ENCODE results near the gene SLC25A33.

SLC25A33 gene

DNA sequence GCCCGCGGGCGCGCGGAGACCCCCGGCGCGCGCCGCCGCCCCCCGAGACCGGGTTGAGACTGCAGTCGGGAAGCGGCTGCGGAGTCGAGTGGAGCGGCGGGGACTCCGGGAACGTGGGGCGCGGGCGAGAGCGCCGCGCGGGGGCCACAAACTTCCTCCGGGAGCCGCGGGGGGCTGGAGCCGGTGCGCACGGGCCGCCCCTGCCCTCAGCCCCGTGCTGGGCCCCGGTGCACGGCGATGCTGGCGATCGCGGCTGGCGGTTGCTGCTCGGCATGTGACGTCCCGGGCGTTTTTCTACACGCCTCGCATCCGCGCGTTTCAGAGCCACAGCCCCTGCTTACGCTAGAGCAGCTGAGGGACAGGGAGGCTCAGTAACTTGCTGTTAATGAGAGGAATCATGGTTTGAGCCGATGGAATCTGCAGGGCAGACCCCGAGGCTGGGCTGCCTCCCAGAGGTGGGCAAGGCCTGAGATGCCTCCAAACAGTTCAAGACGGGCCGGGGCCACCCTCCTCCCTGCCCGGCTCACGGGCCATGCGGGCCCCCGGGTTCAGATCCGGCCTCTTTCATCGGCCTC is 50.0 kb downstream of the SLC25A33 start:
- no peak for DNase-seq

GRCh38 chr1:9589719-9590157 is 50.5 kb downstream of the SLC25A33 start:
- no peak for DNase-seq

- DNase-seq = no peak
These were observed 50.9 kb downstream of the SLC25A33 start for GRCh38 chr1:9590201-9590600.

DNA sequence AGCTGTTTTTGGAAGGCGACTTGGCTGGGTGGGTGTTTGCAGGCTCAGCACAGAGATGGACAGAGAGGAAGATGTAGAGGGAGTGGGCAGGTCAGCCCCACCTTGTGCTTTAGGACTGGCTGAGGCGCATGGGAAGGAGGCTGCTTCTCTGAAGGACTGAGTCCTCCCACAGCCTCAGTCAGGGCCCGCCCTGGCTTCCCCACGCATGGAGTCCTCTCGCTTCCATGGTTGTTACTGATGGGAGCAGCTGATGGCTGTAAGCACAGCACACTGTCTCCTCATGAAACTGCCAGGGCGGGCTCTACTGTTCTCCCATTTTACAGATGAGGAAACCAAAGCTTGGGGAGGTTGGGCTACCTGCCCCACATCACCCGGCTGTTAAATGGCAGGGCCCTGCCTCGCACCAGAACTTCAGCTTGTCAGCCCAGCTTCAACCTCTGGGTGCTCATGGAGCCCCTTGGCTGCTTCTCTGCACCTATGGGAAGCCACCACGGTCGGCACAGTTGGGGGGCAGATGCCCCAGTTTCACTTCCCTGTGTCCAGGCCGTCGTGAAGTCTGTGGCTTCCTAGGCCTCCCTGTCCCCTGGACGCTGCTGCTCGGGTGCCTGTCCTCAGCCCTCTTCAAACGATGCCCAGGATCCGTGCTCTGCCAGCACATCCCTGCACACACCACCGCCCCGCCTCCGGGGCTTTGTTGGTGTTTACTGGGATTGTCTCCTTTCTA is 51.8 kb downstream of the SLC25A33 start:
- DNase-seq = no peak

GRCh38 chr1:9591669-9592509 is 52.6 kb downstream of the SLC25A33 start:
- DNase-seq = no peak

GRCh38 chr1:9592510-9593075 is 53.3 kb downstream of the SLC25A33 start:
- DNase-seq = no peak

DNA sequence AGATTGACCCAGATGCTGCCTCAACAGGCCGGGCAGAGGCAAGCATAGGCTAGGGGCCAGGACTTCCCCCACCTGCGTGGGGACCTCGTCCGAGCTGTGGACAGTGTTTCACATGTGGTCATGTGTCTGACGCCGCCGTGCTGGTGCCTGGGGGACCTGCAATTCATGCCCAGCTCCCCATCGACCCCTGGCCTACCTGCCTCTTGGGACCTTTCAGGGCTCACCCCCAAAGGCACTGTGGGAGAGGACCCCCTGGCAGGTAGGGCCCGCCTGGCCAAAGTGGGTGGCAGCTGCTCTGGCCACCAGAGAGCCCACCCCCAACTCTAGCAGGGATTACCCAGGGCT is 53.9 kb downstream of the SLC25A33 start:
- DNase-seq = no peak

DNA sequence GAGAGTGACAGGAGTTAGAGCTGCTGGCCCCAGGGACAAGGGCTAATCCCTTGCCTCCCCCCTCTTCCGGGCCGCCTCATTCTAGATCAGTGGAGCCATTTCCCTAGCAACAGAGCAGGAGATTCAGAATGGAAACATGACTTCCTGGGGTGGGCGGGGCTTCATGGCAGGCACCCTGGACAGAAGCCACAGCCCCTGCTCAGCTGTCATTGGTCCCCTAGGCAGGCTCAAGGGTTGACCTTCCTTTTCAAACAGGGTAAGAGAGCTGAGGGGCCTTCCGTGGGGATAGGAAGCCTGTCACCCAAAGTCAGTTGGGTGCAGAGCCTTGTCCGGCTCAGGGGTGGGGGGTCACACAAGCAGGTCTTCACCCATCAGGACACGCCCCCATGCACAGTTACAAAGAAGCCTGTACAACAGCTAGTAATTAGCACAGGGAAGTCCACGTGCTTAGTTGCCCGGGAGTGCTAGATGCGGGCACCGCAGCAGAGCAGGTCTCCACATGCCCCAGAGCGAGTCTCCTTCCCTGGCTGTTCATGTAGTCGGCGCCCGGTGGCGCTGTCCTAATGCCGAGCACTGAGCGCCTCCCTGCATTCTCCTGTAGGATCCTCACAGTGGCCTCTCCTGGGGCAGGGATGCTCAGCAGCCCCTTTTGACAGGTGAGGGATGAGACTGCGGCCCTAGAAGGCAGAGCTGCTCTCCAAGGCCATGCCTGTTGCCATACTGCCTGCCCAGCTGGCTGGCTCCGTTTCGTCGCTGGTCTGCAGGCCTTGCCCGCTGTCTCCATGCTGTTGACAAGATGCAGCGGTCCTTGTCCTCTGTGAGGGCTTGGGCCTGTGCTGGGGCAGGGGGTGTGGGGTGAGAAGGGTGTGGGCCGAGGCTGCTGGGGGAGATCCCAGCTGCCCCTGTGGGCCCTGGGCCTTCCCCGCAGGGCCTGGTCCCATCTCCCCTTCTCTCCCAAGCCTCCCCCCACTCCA is 54.5 kb downstream of the SLC25A33 start:
- DNase-seq = peak; percentile 20

- no peak for DNase-seq
These were observed 55.3 kb downstream of the SLC25A33 start for GRCh38 chr1:9594471-9595155.

- DNase-seq = no peak
These were observed 56.1 kb downstream of the SLC25A33 start for GRCh38 chr1:9595156-9595967.

DNA sequence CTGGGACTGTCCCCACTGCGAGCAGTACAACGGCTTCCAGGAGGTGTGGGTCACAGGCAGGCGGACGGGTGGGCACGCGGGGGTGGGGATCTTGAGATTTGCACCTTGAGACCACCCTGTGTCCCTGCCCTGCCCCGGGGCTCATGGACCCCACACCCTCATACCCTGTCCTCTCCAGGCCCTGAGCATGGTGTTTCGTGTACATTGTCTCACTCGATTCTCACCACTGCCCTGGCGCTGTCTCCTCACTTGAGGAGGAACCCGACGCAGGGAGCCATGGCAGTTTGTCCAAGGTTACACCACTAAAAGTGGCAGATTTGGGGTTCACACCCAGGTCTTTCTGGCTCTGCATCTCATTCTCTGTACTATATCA is 56.7 kb downstream of the SLC25A33 start:
- DNase-seq = no peak

GRCh38 chr1:9596415-9597123 is 57.3 kb downstream of the SLC25A33 start:
- DNase-seq = no peak

DNA sequence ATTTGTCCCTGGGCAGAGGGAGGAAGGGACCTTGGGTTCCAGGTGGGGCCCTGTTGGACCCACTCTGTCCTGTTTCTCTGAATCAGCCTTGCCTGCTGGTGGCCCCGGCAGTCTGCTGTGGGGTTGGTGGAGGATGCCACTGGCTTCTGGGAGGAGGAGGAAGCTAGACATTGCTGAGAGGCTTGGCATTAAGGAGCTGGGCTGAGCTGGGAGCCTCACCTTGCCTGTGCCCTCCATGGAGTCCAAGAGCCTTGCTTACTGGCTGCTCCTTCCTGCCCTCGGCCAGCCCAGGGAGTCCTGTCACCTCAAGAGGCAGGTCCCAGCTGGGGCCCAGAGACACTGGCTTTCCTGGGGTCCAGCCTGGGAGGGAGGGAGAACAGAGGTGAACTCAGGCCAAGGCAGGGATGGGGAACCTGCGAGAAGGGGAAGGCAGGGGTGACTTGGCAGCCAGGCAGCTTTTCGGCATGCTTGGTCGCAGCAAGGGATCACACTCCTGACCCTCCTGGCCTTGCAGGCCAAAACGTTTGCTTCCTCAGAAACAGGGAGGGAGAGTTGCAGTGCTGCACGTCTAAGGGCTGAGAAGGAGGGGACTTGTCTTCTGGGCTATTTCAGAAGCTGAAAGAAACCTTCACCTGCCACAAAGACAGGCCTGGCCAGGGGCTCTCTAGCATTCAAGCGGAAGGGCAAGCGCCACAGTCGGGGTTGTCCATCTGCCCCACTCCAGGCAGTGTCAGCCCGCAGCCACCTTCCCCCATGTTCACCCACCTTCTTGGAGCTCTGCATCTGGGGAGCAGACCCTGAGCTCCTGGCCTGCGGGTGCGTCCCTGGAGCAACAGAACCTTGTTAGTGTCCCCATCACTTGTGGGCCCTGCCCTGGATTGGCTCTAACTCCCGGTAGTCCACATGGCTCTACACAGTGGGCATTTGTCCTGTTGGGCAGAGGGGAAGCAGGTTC is 58.4 kb downstream of the SLC25A33 start:
- no peak for DNase-seq

DNA sequence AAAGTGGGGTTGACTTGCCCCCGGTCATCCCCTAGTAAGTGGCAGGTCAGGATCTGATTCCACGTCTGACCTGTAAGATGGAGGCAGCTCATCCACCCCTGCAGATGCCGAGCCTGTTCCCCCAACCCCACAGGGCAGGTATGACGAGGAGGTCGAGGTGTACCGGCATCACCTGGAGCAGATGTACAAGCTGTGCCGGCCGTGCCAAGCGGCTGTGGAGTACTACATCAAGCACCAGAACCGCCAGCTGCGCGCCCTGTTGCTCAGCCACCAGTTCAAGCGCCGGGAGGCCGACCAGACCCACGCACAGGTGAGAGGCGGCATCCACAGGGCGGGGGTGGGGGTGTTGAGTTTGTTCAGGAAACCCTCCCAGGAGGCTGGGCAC is 59.0 kb downstream of the SLC25A33 start:
- DNase-seq = no peak

GRCh38 chr1:9599741-9600140 is 60.5 kb downstream of the SLC25A33 start:
- no peak for DNase-seq

DNA sequence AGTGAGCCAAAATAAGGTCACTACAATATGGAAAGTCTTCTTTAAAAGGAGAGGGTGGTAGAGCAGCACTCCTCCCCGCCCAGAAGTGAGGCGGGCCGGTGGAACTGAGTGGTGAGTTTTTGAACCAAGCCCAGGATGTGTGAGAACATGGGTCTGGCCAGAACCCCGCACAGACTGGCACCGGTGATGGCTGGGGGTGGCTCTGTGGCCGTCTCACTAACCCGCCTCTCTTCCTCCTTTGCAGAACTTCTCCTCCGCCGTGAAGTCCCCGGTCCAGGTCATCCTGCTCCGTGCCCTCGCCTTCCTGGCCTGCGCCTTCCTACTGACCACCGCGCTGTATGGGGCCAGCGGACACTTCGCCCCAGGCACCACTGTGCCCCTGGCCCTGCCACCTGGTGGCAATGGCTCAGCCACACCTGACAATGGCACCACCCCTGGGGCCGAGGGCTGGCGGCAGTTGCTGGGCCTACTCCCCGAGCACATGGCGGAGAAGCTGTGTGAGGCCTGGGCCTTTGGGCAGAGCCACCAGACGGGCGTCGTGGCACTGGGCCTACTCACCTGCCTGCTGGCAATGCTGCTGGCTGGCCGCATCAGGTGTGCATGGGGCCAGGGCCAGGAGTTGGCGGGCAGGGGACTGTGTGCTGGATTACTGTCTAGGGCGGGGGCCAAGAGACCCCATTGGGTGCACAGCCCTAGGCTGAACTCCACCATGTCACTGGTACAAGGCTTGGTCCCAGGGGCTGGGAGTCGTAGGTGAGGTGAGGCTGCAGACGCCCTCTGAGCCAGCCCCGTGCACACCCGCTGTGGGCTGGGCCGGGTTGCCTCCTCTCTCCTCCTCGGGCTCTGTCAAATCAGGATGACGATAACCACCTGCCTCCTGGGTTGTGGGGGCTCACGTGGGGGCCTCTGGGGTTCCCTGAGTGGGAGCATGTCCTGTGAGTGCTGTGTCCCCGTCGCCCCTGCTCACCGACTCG is 61.9 kb downstream of the SLC25A33 start:
- DNase-seq = no peak

GRCh38 chr1:9601942-9602793 is 62.9 kb downstream of the SLC25A33 start:
- no peak for DNase-seq

Data from NCI-H774 (cell line).